ENCODE measurements around the gene NFAM1. TPM values are rescaled to one million over a fixed set of nuclear protein-coding genes. Genes with fewer than 3 reads are reported as not detected.

NFAM1 gene
- total and polyA plus RNA-seq, 2 of the 13 experiments (the other 11 are each of a cell fraction or from before 2014, with no cell fraction given): 0.03 TPM; not detected in 1

GRCh38 chr22:42446151-42446550 is 13.9 kb upstream of the NFAM1 start:
- no peak for FAIRE-seq
- H3K36me3 ChIP-seq (replicated peaks in 1 of 2; ENCODE audit: control insufficient read depth in 1 of 2, insufficient read depth in 2 of 2, low read length in 2 of 2): no peaks in the 10 kb centered on the region
- no peak for TF ChIP-seq ZNF503 (CRISPR knock-in tag; IDR thresholded peaks at IDR 0.05)
- TF ChIP-seq ZMYM3 (CRISPR knock-in tag; IDR thresholded peaks at IDR 0.05): no peak
- TF ChIP-seq FOXM1 (CRISPR knock-in tag; IDR thresholded peaks at IDR 0.05): no peak
- TF ChIP-seq TEF (CRISPR knock-in tag; IDR thresholded peaks at IDR 0.05): no peak
- TF ChIP-seq, protein P1, sequence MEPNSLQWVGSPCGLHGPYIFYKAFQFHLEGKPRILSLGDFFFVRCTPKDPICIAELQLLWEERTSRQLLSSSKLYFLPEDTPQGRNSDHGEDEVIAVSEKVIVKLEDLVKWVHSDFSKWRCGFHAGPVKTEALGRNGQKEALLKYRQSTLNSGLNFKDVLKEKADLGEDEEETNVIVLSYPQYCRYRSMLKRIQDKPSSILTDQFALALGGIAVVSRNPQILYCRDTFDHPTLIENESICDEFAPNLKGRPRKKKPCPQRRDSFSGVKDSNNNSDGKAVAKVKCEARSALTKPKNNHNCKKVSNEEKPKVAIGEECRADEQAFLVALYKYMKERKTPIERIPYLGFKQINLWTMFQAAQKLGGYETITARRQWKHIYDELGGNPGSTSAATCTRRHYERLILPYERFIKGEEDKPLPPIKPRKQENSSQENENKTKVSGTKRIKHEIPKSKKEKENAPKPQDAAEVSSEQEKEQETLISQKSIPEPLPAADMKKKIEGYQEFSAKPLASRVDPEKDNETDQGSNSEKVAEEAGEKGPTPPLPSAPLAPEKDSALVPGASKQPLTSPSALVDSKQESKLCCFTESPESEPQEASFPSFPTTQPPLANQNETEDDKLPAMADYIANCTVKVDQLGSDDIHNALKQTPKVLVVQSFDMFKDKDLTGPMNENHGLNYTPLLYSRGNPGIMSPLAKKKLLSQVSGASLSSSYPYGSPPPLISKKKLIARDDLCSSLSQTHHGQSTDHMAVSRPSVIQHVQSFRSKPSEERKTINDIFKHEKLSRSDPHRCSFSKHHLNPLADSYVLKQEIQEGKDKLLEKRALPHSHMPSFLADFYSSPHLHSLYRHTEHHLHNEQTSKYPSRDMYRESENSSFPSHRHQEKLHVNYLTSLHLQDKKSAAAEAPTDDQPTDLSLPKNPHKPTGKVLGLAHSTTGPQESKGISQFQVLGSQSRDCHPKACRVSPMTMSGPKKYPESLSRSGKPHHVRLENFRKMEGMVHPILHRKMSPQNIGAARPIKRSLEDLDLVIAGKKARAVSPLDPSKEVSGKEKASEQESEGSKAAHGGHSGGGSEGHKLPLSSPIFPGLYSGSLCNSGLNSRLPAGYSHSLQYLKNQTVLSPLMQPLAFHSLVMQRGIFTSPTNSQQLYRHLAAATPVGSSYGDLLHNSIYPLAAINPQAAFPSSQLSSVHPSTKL (CRISPR knock-in tag; IDR thresholded peaks at IDR 0.05): no peak
- no peak for TF ChIP-seq ZNF124 (CRISPR knock-in tag; IDR thresholded peaks at IDR 0.05)
- ChIA-PET CTCF (ENCODE audit: low intra/inter-chr PET ratio, low total read pairs) (no interaction called here), POLR2A (no interaction called here)
- peaks cover 3 to 28% of the 10 kb centered on the region in 2 experiments; a peak in 4 of 5 replicates for H3K27me3 ChIP-seq (ENCODE audit: control insufficient read depth in 1 of 2, insufficient read depth in 2 of 2, low read length in 2 of 2)
- ATAC-seq: no peak
- BruUV-seq (replicated peaks): no TSS peak
- no peak overlapping the region for H3K9ac ChIP-seq (ENCODE audit: insufficient read depth, low read depth, low read length)
- no peak overlapping the region for H3K4me2 ChIP-seq (ENCODE audit: low read depth, low read length)
- H2AFZ ChIP-seq (ENCODE audit: low read length): no peak overlapping the region
- no peak overlapping the region for H3K27ac ChIP-seq (ENCODE audit: extremely low read length, insufficient read depth, low read length)
- DNase-seq (ENCODE audit: low spot score): no peak
- no peaks in the 10 kb centered on the region for H4K20me1 ChIP-seq (ENCODE audit: insufficient read depth, low read length)
- peaks cover 20% of the 10 kb centered on the region for H3K4me1 ChIP-seq (ENCODE audit: insufficient read depth, low read length)
- in situ Hi-C loops (cut with HindIII; ENCODE audit: extremely low pct_ligation_motif_present, low pct_unique_long_range_greater_than_20kb): loop anchor here (25.0 kb wide), 1 partner anchor 484 kb away; the partner anchor contains the start of genes SEPTIN3 and SMIM45
- WGBS (ENCODE audit: low lambda C conversion rate): 88% methylated on average over 8 of the region's 13 CpGs
- H3K4me3 ChIP-seq (replicated peaks in 1 of 3; ENCODE audit: insufficient read depth in 1 of 3, low read depth in 2 of 3, low read length in 3 of 3): no peak overlapping the region
- H3K79me2 ChIP-seq (ENCODE audit: insufficient read depth, low read length): no peaks in the 10 kb centered on the region
- intact Hi-C loops (cut with micrococcal nuclease; ENCODE audit: unreplicated experiment): no loop called here
- H3K9me3 ChIP-seq (ENCODE audit: low read length): no peaks in the 10 kb centered on the region
